PC-3 (cell line): ENCODE measurements around the gene IFT43.

Experiments
- CTCF ChIP-seq: fragments of 300-600 bp; sonication (generic); conservative IDR thresholded peaks from 2 replicates; pipeline ENCODE4 v1.5.1; 2017; ENCODE audit warnings: antibody characterized with exemption, low read depth, mild to moderate bottlenecking, low read length
- EZH2 ChIP-seq: fragments of 300-600 bp; sonication (generic); IDR thresholded peaks from one replicate; pipeline ENCODE4 v1.6.1; 2017; ENCODE audit warnings: antibody characterized with exemption, mild to moderate bottlenecking, low read length; ENCODE audit not compliant: unreplicated experiment

DNA sequence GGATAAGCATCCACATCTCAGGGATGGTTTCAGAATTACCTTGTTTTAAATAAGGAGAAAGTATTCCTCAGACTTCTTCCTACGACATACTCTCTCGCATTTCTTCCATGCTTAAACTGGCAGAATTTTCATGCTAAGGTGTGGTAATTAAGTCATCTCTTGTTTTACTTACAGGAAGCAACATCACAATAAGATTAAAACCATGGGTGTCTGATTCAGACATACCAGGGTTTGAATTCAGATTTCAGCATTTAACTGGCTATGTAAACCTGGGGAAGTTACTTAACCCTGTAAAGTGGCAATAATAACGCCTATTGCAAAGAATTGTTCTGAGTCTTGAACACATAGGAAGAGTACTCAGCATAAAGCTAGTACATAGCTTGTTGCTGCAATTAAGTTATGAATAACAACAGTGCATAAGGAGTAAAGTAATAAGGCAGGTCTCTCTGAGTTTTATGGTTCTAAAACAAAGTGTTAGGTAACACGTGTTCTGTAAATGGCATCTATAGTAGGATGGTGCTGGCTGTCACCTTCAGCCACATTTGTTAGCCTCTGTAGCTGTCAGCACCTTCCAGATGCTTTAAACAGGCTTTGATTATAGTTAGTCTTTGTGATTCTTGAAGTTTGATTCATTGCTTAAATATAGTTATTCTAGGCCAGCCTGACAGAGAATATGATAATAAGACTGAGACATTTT, 38.8 kb downstream of the IFT43 start:
- TF ChIP-seq CTCF (no peak), EZH2 (no peak)
